Pancreas (tissue), 10 donors: ENCODE results near the gene SRGAP3. TPM values are rescaled to one million over a fixed set of nuclear protein-coding genes. Genes with fewer than 3 reads are reported as not detected.

ENCODE experiments used
- ATAC-seq, 4 donors: fragments of 200-7000 bp; cut with Tn5 transposase; one replicate each; pipeline versions ENCODE4 v1.8.0 to v1.9.1; 2020; ENCODE audit warnings: mild to moderate bottlenecking in 4 of 4, moderate library complexity in 4 of 4
- DNase-seq, 6 donors: peaks; one replicate each; pipeline ENCODE4 v3.0.0-alpha.2; 2020
- FAIRE-seq: peaks from 2 replicates; lab custom pipeline; 2012; peaks lifted over from hg19 to GRCh38; lab: Jason Lieb, UNC
- H3K27ac ChIP-seq, 4 donors: fragments of 200-600 bp; sonication (generic); 1 replicate in 3 of 4; 2 replicates in 1 of 4; pipeline versions ENCODE4 v1.5.0 to v1.8.0; 2020
- H3K27me3 ChIP-seq, 4 donors: fragments of 200-600 bp; one replicate each; pipeline ENCODE4 v1.8.0; 2021
- H3K36me3 ChIP-seq, 3 donors: fragments of 200-600 bp; sonication (generic) in 1 of 3; one replicate each; pipeline versions ENCODE4 v1.5.0 to v1.8.0; 2020 to 2021
- H3K4me1 ChIP-seq, 3 donors: fragments of 200-600 bp; one replicate each; pipeline ENCODE4 v1.8.0; 2021
- H3K4me3 ChIP-seq, 4 donors: fragments of 200-600 bp; sonication (generic) in 2 of 4; one replicate each; pipeline versions ENCODE4 v1.5.0 to v1.8.0; 2020 to 2021
- H3K9me3 ChIP-seq, 4 donors: fragments of 200-600 bp; one replicate each; pipeline ENCODE4 v1.8.0; 2021
- CTCF ChIP-seq, 4 donors: fragments of 200-600 bp; sonication (generic) in 3 of 4; IDR thresholded peaks; one replicate each; pipeline versions ENCODE4 v1.5.0 to v1.8.0; 2021; ENCODE audit warnings: antibody characterized with exemption in 4 of 4
- WGBS, 2 donors: extraction: QIAGEN DNeasy Blood & Tissue Kit; methylation state at CpG; one replicate each; pipeline ENCODE4 v1.1.7; 2013; 5-methylcytosine and 5-hydroxymethylcytosine counted together
- intact Hi-C, 3 donors: fragments of 100-400 bp; cut with DNase I; formaldehyde crosslinking; loops; one replicate each; pipeline versions ENCODE4 v1.11.1 to v1.14.2; 2022
- polyA plus RNA-seq, 2 donors: library from polyadenylated mRNA; stranded (reverse); fragments of 200-250 nt; gene quantifications; one replicate each; pipeline ENCODE4 v1.2.3, GENCODE V29; 2013
- total RNA-seq, 6 donors: library from RNA; stranded (reverse); fragmentation: NEBNext Ultra II Directional in 4 of 6; extraction: Animal tissue kit (Norgen Biotek cat#: 25700) in 4 of 6; gene quantifications; one replicate each; pipeline versions ENCODE4 v1.2.1 to v1.2.4, GENCODE V29; 2021 to 2023
- donor health status: healthy with polysubstance abuse.
- donor health status: DM: no; HTN: no; CAD: no; lungs with moderate emphysema.
- donor health status: DM: no; HTN: no; CAD: no.
- donor health status: control.
- donor health status: control.
- donor health status: Bipolar disorder and iron deficiency.
- donor health status: DM: yes; HTN: yes; CAD: no.
- donor health status: DM: no; HTN: no; CAD: no.
- donor health status: DM: no; HTN: no; CAD: no.
- donor health status: DM: yes; HTN: yes; CAD: no.

Gene SRGAP3
- total and polyA plus RNA-seq, 8 donors, result 1.9 to 6.5 (median 3.0) TPM

DNA sequence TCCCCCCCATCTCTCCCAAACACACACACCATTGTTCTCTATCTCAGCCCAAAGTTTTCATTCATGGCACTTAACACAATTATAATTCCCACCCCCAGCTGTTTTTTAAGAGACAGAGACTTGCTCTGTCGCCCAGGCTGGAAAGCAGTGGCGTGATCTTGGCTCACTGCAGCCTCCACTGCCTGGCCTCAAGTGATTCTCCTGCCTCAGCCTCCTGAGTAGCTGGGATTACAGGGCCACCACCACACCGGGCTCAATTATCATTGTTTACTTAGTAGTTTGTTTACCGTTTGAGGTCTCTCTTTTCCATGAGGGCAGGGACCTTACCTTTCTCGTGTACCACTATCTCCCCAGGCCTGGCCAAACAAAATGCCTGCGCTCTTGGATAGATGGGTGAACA, 206.4 kb downstream of the SRGAP3 start:
- TF ChIP-seq CTCF (IDR thresholded peaks at IDR 0.05), result no peak
- Histone ChIP-seq H3K4me1 (no peaks in the 10 kb centered on the region), H3K4me3 (no peak overlapping the region), H3K27me3 (no peaks in the 10 kb centered on the region), H3K36me3 (no peaks in the 10 kb centered on the region), H3K9me3 (no peaks in the 10 kb centered on the region), H3K27ac (no peak overlapping the region)
- DNase-seq, result no peak
- intact Hi-C loops, result no loop called here
- ATAC-seq, result no peak
- WGBS, 2 donors, result 52 to 59% methylated on average over 6 of the region's 6 CpGs
- no peak for FAIRE-seq

DNA sequence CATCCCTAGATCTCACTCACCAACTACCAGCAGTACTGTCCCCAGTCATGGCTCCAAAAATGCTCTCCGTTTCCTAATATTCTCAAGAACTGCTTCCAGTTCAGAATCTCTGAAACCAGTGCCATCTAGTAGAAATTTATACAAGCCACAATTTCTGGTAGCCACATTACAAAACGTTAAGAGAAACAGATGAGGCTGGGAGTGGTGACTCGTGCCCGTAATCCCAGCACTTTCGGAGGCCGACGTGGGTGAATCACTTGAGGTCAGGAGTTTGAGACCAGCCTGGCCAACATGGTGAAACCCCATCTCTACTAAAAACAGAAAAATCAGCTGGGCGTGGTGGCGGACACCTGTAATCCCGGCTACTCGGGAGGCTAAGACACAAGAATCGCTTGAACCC, 207.8 kb downstream of the SRGAP3 start:
- intact Hi-C loops, result no loop called here
- 94% methylated on average over 12 of the region's 12 CpGs for WGBS, 2 donors
- no peak for FAIRE-seq

DNA sequence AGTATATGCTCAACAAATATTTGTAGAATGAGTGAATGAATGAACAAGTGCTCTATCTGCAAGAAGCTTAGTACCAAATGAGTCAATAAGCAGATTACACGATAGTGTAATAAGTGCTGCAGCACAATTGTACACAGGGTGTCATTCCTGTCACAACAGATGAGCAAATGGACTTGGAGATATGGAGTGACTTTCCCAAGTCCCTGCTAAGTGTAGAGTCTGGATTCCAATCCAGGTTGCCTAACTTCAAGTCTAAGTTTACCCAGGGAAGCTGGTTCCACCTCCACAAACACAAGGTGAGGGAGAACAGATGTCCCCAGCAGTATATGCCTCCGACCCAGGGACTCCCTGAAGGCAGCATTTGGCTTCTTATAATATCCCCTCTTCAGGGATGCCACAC, 208.4 kb downstream of the SRGAP3 start:
- no peak for FAIRE-seq

More for the DNA sequence above, 207.8 kb downstream of the SRGAP3 start:
- H3K36me3 ChIP-seq, result no peaks in the 10 kb centered on the region
- no peaks in the 10 kb centered on the region for H3K27me3 ChIP-seq
- no peak for ATAC-seq
- no peak overlapping the region for H3K27ac ChIP-seq
- no peak for TF ChIP-seq CTCF (IDR thresholded peaks at IDR 0.05)
- no peaks in the 10 kb centered on the region for H3K9me3 ChIP-seq
- H3K4me3 ChIP-seq, result no peak overlapping the region
- H3K4me1 ChIP-seq, result no peaks in the 10 kb centered on the region
- DNase-seq, result no peak

GRCh38 chr3:9037144-9037711, 212.2 kb downstream of the SRGAP3 start:
- no peak for DNase-seq
- Histone ChIP-seq H3K4me3 (no peak overlapping the region), H3K36me3 (no peaks in the 10 kb centered on the region), H3K27ac (no peak overlapping the region), H3K27me3 (no peaks in the 10 kb centered on the region), H3K9me3 (no peaks in the 10 kb centered on the region), H3K4me1 (no peaks in the 10 kb centered on the region)
- WGBS, 2 donors, result 89 to 94% methylated on average over 12 of the region's 12 CpGs
- intact Hi-C loops, result no loop called here
- ATAC-seq, result peak in 3 of 4 donors; percentile 31 to 81 (median 53)
- TF ChIP-seq CTCF (IDR thresholded peaks at IDR 0.05), result no peak
- FAIRE-seq, result no peak

More for the DNA sequence above, 208.4 kb downstream of the SRGAP3 start:
- Histone ChIP-seq H3K4me3 (no peak overlapping the region), H3K36me3 (no peaks in the 10 kb centered on the region), H3K27me3 (no peaks in the 10 kb centered on the region), H3K27ac (no peak overlapping the region), H3K9me3 (no peaks in the 10 kb centered on the region), H3K4me1 (no peaks in the 10 kb centered on the region)
- no peak for DNase-seq
- intact Hi-C loops, result no loop called here
- ATAC-seq, result no peak
- 56 to 81% methylated on average over 2 of the region's 2 CpGs for WGBS, 2 donors
- no peak for TF ChIP-seq CTCF (IDR thresholded peaks at IDR 0.05)

DNA sequence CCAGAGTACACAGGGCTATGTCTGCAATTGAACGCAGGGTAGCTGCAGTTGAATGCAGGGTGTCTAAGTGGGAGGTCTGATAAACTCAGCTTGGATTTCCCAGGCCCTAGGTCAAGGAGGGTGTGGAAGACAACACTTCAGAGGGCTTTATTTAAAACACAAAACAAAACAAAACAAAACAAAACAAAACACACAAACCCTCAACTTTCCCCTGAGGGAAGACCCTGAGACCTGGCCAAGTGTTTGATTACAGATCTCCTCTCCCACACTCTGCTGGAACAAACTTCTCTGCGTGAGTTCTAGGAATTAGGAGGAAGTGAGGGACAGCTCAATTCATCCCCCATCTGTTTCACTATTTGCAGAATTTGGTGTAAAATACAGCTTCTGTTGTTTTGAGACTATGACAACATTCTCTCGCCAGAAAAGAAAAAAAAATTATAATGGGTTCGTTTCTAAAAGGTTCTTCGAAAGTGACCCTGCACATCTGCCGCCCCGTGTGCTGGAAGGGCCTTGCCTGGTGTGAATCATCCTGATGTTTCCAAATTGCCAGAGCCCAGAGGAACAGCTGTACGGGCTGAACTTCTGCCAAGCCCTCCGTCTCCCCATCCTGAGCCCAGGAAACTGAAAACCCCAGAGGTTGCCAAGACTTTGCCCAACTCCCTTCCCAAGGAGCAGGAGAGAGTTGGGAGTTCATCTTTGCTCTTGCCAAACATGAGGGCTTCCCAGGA, 212.9 kb downstream of the SRGAP3 start:
- Histone ChIP-seq H3K4me3 (no peak overlapping the region), H3K27ac (no peak overlapping the region), H3K36me3 (no peaks in the 10 kb centered on the region), H3K27me3 (no peaks in the 10 kb centered on the region), H3K4me1 (no peaks in the 10 kb centered on the region), H3K9me3 (no peaks in the 10 kb centered on the region)
- intact Hi-C loops, result no loop called here
- DNase-seq (peak in 1 of 6 donors; percentile 15), ATAC-seq (peak in 3 of 4 donors; percentile 40 to 75 (median 64)), FAIRE-seq (no peak)
- WGBS, 2 donors, result 67 to 70% methylated on average over 9 of the region's 9 CpGs
- no peak for TF ChIP-seq CTCF (IDR thresholded peaks at IDR 0.05)
